Measurements from ENCODE around the gene OMP.
"Not testable (repeated sequence)": the region's sequence is repeated elsewhere in the genome, so short reads cannot be mapped to it uniquely, and the experiment has no call there.

GRCh38 chr11:77097180-77097579, 5.5 kb upstream of the OMP start:
- not testable (repeated sequence) for TF ChIP-seq CTCF (conservative IDR thresholded peaks at IDR 0.05); EZH2 (IDR thresholded peaks at IDR 0.05; ENCODE audit: low read depth)

Measured in PC-9 (cell line).